Measurements from ENCODE around the gene CACNA2D3.

DNA sequence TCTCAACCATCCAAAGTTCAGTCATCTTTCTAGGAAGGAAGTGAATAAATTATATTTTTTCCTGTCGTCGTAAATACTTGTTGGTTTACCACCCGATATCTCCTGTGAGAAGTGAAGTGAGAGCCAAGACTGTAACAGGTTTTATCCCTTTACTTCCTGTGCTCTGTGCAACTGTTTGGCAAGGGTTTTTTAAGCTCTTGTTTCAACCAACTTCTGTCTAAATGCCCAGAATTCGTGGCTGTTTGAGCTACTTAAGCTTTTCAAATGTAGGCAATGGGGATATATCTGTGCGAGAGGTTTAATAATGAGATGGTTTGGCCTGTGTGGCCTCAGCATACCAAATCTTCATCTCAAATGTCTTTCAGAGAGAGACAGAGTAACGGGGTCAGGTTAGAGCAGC, 670.8 kb downstream of the CACNA2D3 start:
- TF ChIP-seq, protein P1, sequence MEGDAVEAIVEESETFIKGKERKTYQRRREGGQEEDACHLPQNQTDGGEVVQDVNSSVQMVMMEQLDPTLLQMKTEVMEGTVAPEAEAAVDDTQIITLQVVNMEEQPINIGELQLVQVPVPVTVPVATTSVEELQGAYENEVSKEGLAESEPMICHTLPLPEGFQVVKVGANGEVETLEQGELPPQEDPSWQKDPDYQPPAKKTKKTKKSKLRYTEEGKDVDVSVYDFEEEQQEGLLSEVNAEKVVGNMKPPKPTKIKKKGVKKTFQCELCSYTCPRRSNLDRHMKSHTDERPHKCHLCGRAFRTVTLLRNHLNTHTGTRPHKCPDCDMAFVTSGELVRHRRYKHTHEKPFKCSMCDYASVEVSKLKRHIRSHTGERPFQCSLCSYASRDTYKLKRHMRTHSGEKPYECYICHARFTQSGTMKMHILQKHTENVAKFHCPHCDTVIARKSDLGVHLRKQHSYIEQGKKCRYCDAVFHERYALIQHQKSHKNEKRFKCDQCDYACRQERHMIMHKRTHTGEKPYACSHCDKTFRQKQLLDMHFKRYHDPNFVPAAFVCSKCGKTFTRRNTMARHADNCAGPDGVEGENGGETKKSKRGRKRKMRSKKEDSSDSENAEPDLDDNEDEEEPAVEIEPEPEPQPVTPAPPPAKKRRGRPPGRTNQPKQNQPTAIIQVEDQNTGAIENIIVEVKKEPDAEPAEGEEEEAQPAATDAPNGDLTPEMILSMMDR (IDR thresholded peaks at IDR 0.05): no peak
- TF ChIP-seq ZFX (IDR thresholded peaks at IDR 0.05; ENCODE audit: borderline replicate concordance): no peak
